DLD1 (cell line): ENCODE results near the gene CDC42EP4.
"Not testable (repeated sequence)": the region's sequence is repeated elsewhere in the genome, so short reads cannot be mapped to it uniquely, and the experiment has no call there.

ENCODE experiments used
- in situ Hi-C: cut with HindIII; loops from 2 replicates; pipeline ENCODE4 v1.10.0; 2017; ENCODE audit warnings: low sequenced_read_pairs

CDC42EP4 gene

GRCh38 chr17:73343739-73344454, 32.1 kb upstream of the CDC42EP4 start:
- in situ Hi-C loops, result no loop called here

GRCh38 chr17:73343168-73343634, 31.4 kb upstream of the CDC42EP4 start:
- in situ Hi-C loops, result no loop called here

- in situ Hi-C loops, result no loop called here
These were observed 30.9 kb upstream of the CDC42EP4 start for GRCh38 chr17:73342541-73343167.

GRCh38 chr17:73342050-73342522, 30.3 kb upstream of the CDC42EP4 start:
- in situ Hi-C loops, result no loop called here

GRCh38 chr17:73341350-73342049, 29.7 kb upstream of the CDC42EP4 start:
- in situ Hi-C loops, result no loop called here

GRCh38 chr17:73340093-73340596, 28.3 kb upstream of the CDC42EP4 start:
- in situ Hi-C loops, result no loop called here

- in situ Hi-C loops, result no loop called here
These were observed 26.9 kb upstream of the CDC42EP4 start for GRCh38 chr17:73338566-73339197.

- in situ Hi-C loops, result no loop called here
These were observed 26.3 kb upstream of the CDC42EP4 start for GRCh38 chr17:73338050-73338521.

GRCh38 chr17:73337330-73337710, 25.5 kb upstream of the CDC42EP4 start:
- in situ Hi-C loops, result no loop called here

- in situ Hi-C loops, result no loop called here
These were observed 24.9 kb upstream of the CDC42EP4 start for GRCh38 chr17:73336408-73337329.

GRCh38 chr17:73335591-73336407, 24.0 kb upstream of the CDC42EP4 start:
- in situ Hi-C loops, result no loop called here

- in situ Hi-C loops, result no loop called here
These were observed 23.1 kb upstream of the CDC42EP4 start for GRCh38 chr17:73334771-73335513.

GRCh38 chr17:73333445-73333844, 21.6 kb upstream of the CDC42EP4 start:
- in situ Hi-C loops, result not testable (repeated sequence)

- in situ Hi-C loops, result no loop called here
These were observed 19.3 kb upstream of the CDC42EP4 start for GRCh38 chr17:73331060-73331459.

- in situ Hi-C loops, result no loop called here
These were observed 15.9 kb upstream of the CDC42EP4 start for GRCh38 chr17:73327676-73328075.

- in situ Hi-C loops, result no loop called here
These were observed 13.7 kb upstream of the CDC42EP4 start for GRCh38 chr17:73325527-73325842.

- in situ Hi-C loops, result no loop called here
These were observed 13.1 kb upstream of the CDC42EP4 start for GRCh38 chr17:73324711-73325526.

- in situ Hi-C loops, result no loop called here
These were observed 12.3 kb upstream of the CDC42EP4 start for GRCh38 chr17:73324160-73324475.
